Mucosa of rectum (tissue), 2 donors: ENCODE results near the gene SDF4.

ENCODE experiments used
- H3K27ac ChIP-seq, 2 donors: one replicate each; pipeline ENCODE4 v1.7.0; 2013; ENCODE audit warnings: inconsistent platforms in 2 of 2, low read depth in 2 of 2, low read length in 2 of 2
- H3K27me3 ChIP-seq, 2 donors: one replicate each; pipeline ENCODE4 v1.7.0; 2013; ENCODE audit warnings: low read length in 2 of 2; ENCODE audit not compliant: control insufficient read depth in 2 of 2, insufficient read depth in 2 of 2
- H3K36me3 ChIP-seq, 2 donors: one replicate each; pipeline ENCODE4 v1.7.0; 2013; ENCODE audit warnings: low read length in 2 of 2; ENCODE audit not compliant: control insufficient read depth in 2 of 2, insufficient read depth in 2 of 2
- H3K4me1 ChIP-seq, 2 donors: one replicate each; pipeline ENCODE4 v1.7.0; 2013; ENCODE audit warnings: low read length in 2 of 2, mild to moderate bottlenecking in 1 of 2; ENCODE audit not compliant: control insufficient read depth in 2 of 2, insufficient read depth in 2 of 2
- H3K4me3 ChIP-seq, 2 donors: one replicate each; pipeline ENCODE4 v1.7.0; 2013; ENCODE audit warnings: low read length in 2 of 2
- H3K9ac ChIP-seq, 2 donors: one replicate each; pipeline ENCODE4 v1.7.0; 2013; ENCODE audit warnings: low read length in 2 of 2, low read depth in 1 of 2, mild to moderate bottlenecking in 1 of 2
- H3K9me3 ChIP-seq, 2 donors: one replicate each; pipeline ENCODE4 v1.7.0; 2013; ENCODE audit warnings: low read length in 2 of 2; ENCODE audit not compliant: control insufficient read depth in 2 of 2
- donor health status: healthy.
- donor health status: Normal muscosa, but diverticular disease.

The SDF4 gene

GRCh38 chr1:1171546-1172340 lies 60.1 kb downstream of the SDF4 start:
- Histone ChIP-seq H3K9ac (no peak overlapping the region), H3K27ac (no peak overlapping the region), H3K36me3 (no peaks in the 10 kb centered on the region), H3K4me3 (no peak overlapping the region), H3K27me3 (peaks cover 0 to 13% of the 10 kb centered on the region in 2 donors), H3K9me3 (no peaks in the 10 kb centered on the region), H3K4me1 (peaks cover 5 to 20% of the 10 kb centered on the region in 2 donors)

- Histone ChIP-seq H3K9me3 (no peaks in the 10 kb centered on the region), H3K27me3 (peaks cover 0 to 7% of the 10 kb centered on the region in 2 donors), H3K4me3 (no peak overlapping the region), H3K27ac (peak overlapping the region in 1 of 2 donors; percentile 51), H3K4me1 (peaks cover 7 to 21% of the 10 kb centered on the region in 2 donors), H3K9ac (no peak overlapping the region), H3K36me3 (no peaks in the 10 kb centered on the region)
These were observed 60.6 kb downstream of the SDF4 start for GRCh38 chr1:1171161-1171545.

GRCh38 chr1:1170215-1171091 lies 61.3 kb downstream of the SDF4 start:
- H3K4me1 ChIP-seq, result peaks cover 10 to 28% of the 10 kb centered on the region in 2 donors

GRCh38 chr1:1169429-1170214 lies 62.2 kb downstream of the SDF4 start:
- H3K4me1 ChIP-seq, result peaks cover 12 to 28% of the 10 kb centered on the region in 2 donors
- peaks cover 2 to 7% of the 10 kb centered on the region in 2 donors for H3K27me3 ChIP-seq
- no peaks in the 10 kb centered on the region for H3K36me3 ChIP-seq
- no peak overlapping the region for H3K9ac ChIP-seq
- H3K27ac ChIP-seq, result peak overlapping the region in 1 of 2 donors; percentile 28
- H3K9me3 ChIP-seq, result no peaks in the 10 kb centered on the region
- no peak overlapping the region for H3K4me3 ChIP-seq

More at GRCh38 chr1:1170215-1171091, 61.3 kb downstream of the SDF4 start:
- no peak overlapping the region for H3K4me3 ChIP-seq
- H3K9ac ChIP-seq, result no peak overlapping the region
- peak overlapping the region in 1 of 2 donors; percentile 51 for H3K27ac ChIP-seq
- no peaks in the 10 kb centered on the region for H3K9me3 ChIP-seq
- peaks cover 2 to 7% of the 10 kb centered on the region in 2 donors for H3K27me3 ChIP-seq
- H3K36me3 ChIP-seq, result no peaks in the 10 kb centered on the region

GRCh38 chr1:1168451-1169411 lies 63.1 kb downstream of the SDF4 start:
- Histone ChIP-seq H3K9me3 (no peaks in the 10 kb centered on the region), H3K36me3 (no peaks in the 10 kb centered on the region), H3K27me3 (peaks cover 2 to 7% of the 10 kb centered on the region in 2 donors), H3K9ac (no peak overlapping the region), H3K4me3 (no peak overlapping the region), H3K4me1 (peaks cover 12 to 28% of the 10 kb centered on the region in 2 donors), H3K27ac (peak overlapping the region; percentile 38 to 61)

GRCh38 chr1:1167841-1168450 lies 63.9 kb downstream of the SDF4 start:
- peak overlapping the region in 1 of 2 donors; percentile 48 for H3K4me3 ChIP-seq
- peak overlapping the region in 1 of 2 donors; percentile 99 for H3K9ac ChIP-seq
- peaks cover 2% of the 10 kb centered on the region in 2 donors for H3K27me3 ChIP-seq

GRCh38 chr1:1167398-1167821 lies 64.4 kb downstream of the SDF4 start:
- Histone ChIP-seq H3K27ac (peak overlapping the region; percentile 61 to 68), H3K4me3 (peak overlapping the region in 1 of 2 donors; percentile 48), H3K36me3 (no peaks in the 10 kb centered on the region), H3K9me3 (no peaks in the 10 kb centered on the region), H3K4me1 (peaks cover 12 to 28% of the 10 kb centered on the region in 2 donors), H3K9ac (peak overlapping the region in 1 of 2 donors; percentile 99), H3K27me3 (peaks cover 0 to 2% of the 10 kb centered on the region in 2 donors)

More at GRCh38 chr1:1167841-1168450, 63.9 kb downstream of the SDF4 start:
- Histone ChIP-seq H3K9me3 (no peaks in the 10 kb centered on the region), H3K36me3 (no peaks in the 10 kb centered on the region), H3K27ac (peak overlapping the region; percentile 38 to 61), H3K4me1 (peaks cover 12 to 28% of the 10 kb centered on the region in 2 donors)
